GM21515 (cell line): Measurements from ENCODE around the gene CAPRIN1.
"Not testable (repeated sequence)": the region's sequence is repeated elsewhere in the genome, so short reads cannot be mapped to it uniquely, and the experiment has no call there.

ENCODE experiments used
- ATAC-seq: cut with Tn5 transposase; IDR thresholded peaks from one replicate; pipeline ENCODE4 v1.9.1; 2021; ENCODE audit not compliant: unreplicated experiment

CAPRIN1 gene

GRCh38 chr11:34050581-34051348, 766 bp upstream of the CAPRIN1 start:
- ATAC-seq = no peak

- ATAC-seq = peak; percentile 44
Observed at GRCh38 chr11:34052036-34052607, 591 bp downstream of the CAPRIN1 start.

- no peak for ATAC-seq
Observed at GRCh38 chr11:34052608-34053160, 1.2 kb downstream of the CAPRIN1 start.

GRCh38 chr11:34053161-34053686, 1.7 kb downstream of the CAPRIN1 start:
- peak; percentile 40 for ATAC-seq

- ATAC-seq = not testable (repeated sequence)
Observed at GRCh38 chr11:34054351-34054750, 2.8 kb downstream of the CAPRIN1 start.

GRCh38 chr11:34055218-34056000, 3.9 kb downstream of the CAPRIN1 start:
- no peak for ATAC-seq

GRCh38 chr11:34056672-34057071, 5.1 kb downstream of the CAPRIN1 start:
- no peak for ATAC-seq

GRCh38 chr11:34063061-34063795, 11.7 kb downstream of the CAPRIN1 start:
- no peak for ATAC-seq

- no peak for ATAC-seq
Observed at GRCh38 chr11:34064291-34064690, 12.8 kb downstream of the CAPRIN1 start.

GRCh38 chr11:34065505-34066203, 14.1 kb downstream of the CAPRIN1 start:
- no peak for ATAC-seq

GRCh38 chr11:34066766-34067165, 15.2 kb downstream of the CAPRIN1 start:
- not testable (repeated sequence) for ATAC-seq

GRCh38 chr11:34067383-34068065, 16.0 kb downstream of the CAPRIN1 start:
- ATAC-seq = no peak

GRCh38 chr11:34068111-34068510, 16.6 kb downstream of the CAPRIN1 start:
- no peak for ATAC-seq

- ATAC-seq = not testable (repeated sequence)
Observed at GRCh38 chr11:34071306-34071705, 19.8 kb downstream of the CAPRIN1 start.

GRCh38 chr11:34072041-34072440, 20.5 kb downstream of the CAPRIN1 start:
- ATAC-seq = no peak

GRCh38 chr11:34072832-34073231, 21.3 kb downstream of the CAPRIN1 start:
- ATAC-seq = no peak

GRCh38 chr11:34074391-34074790, 22.9 kb downstream of the CAPRIN1 start:
- no peak for ATAC-seq

GRCh38 chr11:34075178-34075820, 23.8 kb downstream of the CAPRIN1 start:
- ATAC-seq = no peak

GRCh38 chr11:34080609-34081008, 29.1 kb downstream of the CAPRIN1 start:
- no peak for ATAC-seq
